Natural killer cell (primary cell): Measurements from ENCODE around the gene TBX5. TPM values are rescaled to one million over a fixed set of nuclear protein-coding genes. Genes with fewer than 3 reads are reported as not detected.

Experiments used
- ATAC-seq, 3 donors: fragments of 150-1000 bp in 2 of 3; fragments of 200-7000 bp in 1 of 3; cut with Tn5 transposase; 1 replicate in 1 of 3; 2 replicates in 2 of 3; pipeline ENCODE4 v1.10.0; 2021; ENCODE audit warnings: mild to moderate bottlenecking in 2 of 3, moderate library complexity in 2 of 3
- DNase-seq, 2 donors: peaks; one replicate each; pipeline versions ENCODE4 v3.0.0 to v3.0.0-alpha.2; 2013 to 2021; ENCODE audit warnings: mixed read lengths in 1 of 2
- H3K27ac ChIP-seq: one replicate; pipeline ENCODE4 v1.5.1; 2013; ENCODE audit warnings: mild to moderate bottlenecking, low read length
- H3K27me3 ChIP-seq: one replicate; pipeline ENCODE4 v1.6.1; 2013; ENCODE audit warnings: low read length; ENCODE audit not compliant: control insufficient read depth, insufficient read depth
- H3K36me3 ChIP-seq: one replicate; pipeline ENCODE4 v1.6.1; 2013; ENCODE audit warnings: low read length; ENCODE audit not compliant: control insufficient read depth, insufficient read depth
- H3K4me1 ChIP-seq: one replicate; pipeline ENCODE4 v1.6.1; 2013; ENCODE audit warnings: low read length; ENCODE audit not compliant: control insufficient read depth, insufficient read depth
- H3K4me3 ChIP-seq: one replicate; pipeline ENCODE4 v1.5.1; 2013; ENCODE audit warnings: low read length
- H3K9me3 ChIP-seq: one replicate; pipeline ENCODE4 v1.6.1; 2013; ENCODE audit warnings: low read length; ENCODE audit not compliant: control insufficient read depth, insufficient read depth
- H3K27ac Mint-ChIP-seq, 2 donors: one replicate each; pipeline ENCODE4 v1.8.0; 2022; ENCODE audit warnings: mild to moderate bottlenecking in 2 of 2, mixed read lengths in 2 of 2, moderate library complexity in 1 of 2
- H3K27me3 Mint-ChIP-seq, 2 donors: one replicate each; pipeline ENCODE4 v1.8.0; 2022; ENCODE audit warnings: low read depth in 2 of 2, mixed read lengths in 2 of 2
- H3K36me3 Mint-ChIP-seq: one replicate; pipeline ENCODE4 v1.8.0; 2022; ENCODE audit warnings: mixed read lengths
- H3K4me1 Mint-ChIP-seq, 2 donors: one replicate each; pipeline ENCODE4 v1.8.0; 2022; ENCODE audit warnings: mixed read lengths in 2 of 2
- H3K4me3 Mint-ChIP-seq: one replicate; pipeline ENCODE4 v1.8.0; 2022; ENCODE audit warnings: mild to moderate bottlenecking, moderate library complexity, mixed read lengths
- H3K9me3 Mint-ChIP-seq, 2 donors: one replicate each; pipeline ENCODE4 v1.8.0; 2022; ENCODE audit warnings: mixed read lengths in 2 of 2
- CTCF ChIP-seq: fragments of 200-600 bp; IDR thresholded peaks from one replicate; pipeline ENCODE4 v1.8.0; 2022; ENCODE audit warnings: antibody characterized with exemption
- WGBS: methylation state at CpG from one replicate; pipeline ENCODE4 v1.1.7; 2013; ENCODE audit warnings: missing lambda C conversion rate; ENCODE audit not compliant: insufficient coverage; 5-methylcytosine and 5-hydroxymethylcytosine counted together
- intact Hi-C: fragments of 100-400 bp; cut with micrococcal nuclease; formaldehyde crosslinking; loops from one replicate; pipeline ENCODE4 v1.14.2; 2022
- total RNA-seq, 4 donors: library from RNA; stranded (reverse); fragments of 120-200 nt in 1 of 4; gene quantifications; one replicate each; pipeline versions ENCODE4 v1.2.3 to v1.2.4, GENCODE V29; 2013 to 2022

The TBX5 gene
- total RNA-seq, 3 donors from 2014 or later (not counting 1 experiment from before 2014, with no cell fraction given): not detected

GRCh38 chr12:114396869-114397719, 8.8 kb downstream of the TBX5 start:
- no peak for DNase-seq
- Mint-ChIP-seq H3K4me3 (no peak overlapping the region), H3K4me1 (no peaks in the 10 kb centered on the region), H3K27me3 (peaks cover 66 to 67% of the 10 kb centered on the region in 2 donors), H3K36me3 (no peaks in the 10 kb centered on the region), H3K9me3 (peaks cover 0 to 2% of the 10 kb centered on the region in 2 donors), H3K27ac (no peak overlapping the region)
- H3K27ac ChIP-seq: no peak overlapping the region
- intact Hi-C loops: no loop called here
- no peak for ATAC-seq
- H3K27me3 ChIP-seq: peaks cover 40% of the 10 kb centered on the region
- H3K4me1 ChIP-seq: no peaks in the 10 kb centered on the region
- no peak for TF ChIP-seq CTCF
- WGBS: 5% methylated on average over 19 of the region's 19 CpGs
- no peak overlapping the region for H3K4me3 ChIP-seq
- no peaks in the 10 kb centered on the region for H3K36me3 ChIP-seq
- H3K9me3 ChIP-seq: no peaks in the 10 kb centered on the region

- Mint-ChIP-seq H3K27ac (no peak overlapping the region), H3K36me3 (no peaks in the 10 kb centered on the region), H3K27me3 (peaks cover 59 to 66% of the 10 kb centered on the region in 2 donors), H3K4me1 (no peaks in the 10 kb centered on the region), H3K9me3 (peaks cover 0 to 2% of the 10 kb centered on the region in 2 donors), H3K4me3 (no peak overlapping the region)
- H3K4me3 ChIP-seq: no peak overlapping the region
- DNase-seq: no peak
- no peak overlapping the region for H3K27ac ChIP-seq
- no peaks in the 10 kb centered on the region for H3K36me3 ChIP-seq
- H3K27me3 ChIP-seq: peaks cover 37% of the 10 kb centered on the region
- no peak for TF ChIP-seq CTCF
- no peak for ATAC-seq
- intact Hi-C loops: no loop called here
- WGBS: 7% methylated on average over 50 of the region's 50 CpGs
- no peaks in the 10 kb centered on the region for H3K4me1 ChIP-seq
- H3K9me3 ChIP-seq: no peaks in the 10 kb centered on the region
These were observed 9.6 kb downstream of the TBX5 start for GRCh38 chr12:114396153-114396868.

GRCh38 chr12:114395755-114396152, 10.2 kb downstream of the TBX5 start:
- no peaks in the 10 kb centered on the region for H3K4me1 Mint-ChIP-seq
- no peak overlapping the region for H3K4me3 ChIP-seq
- no peak overlapping the region for H3K27ac ChIP-seq
- no peak overlapping the region for H3K4me3 Mint-ChIP-seq
- TF ChIP-seq CTCF: no peak
- no peak for DNase-seq
- H3K27ac Mint-ChIP-seq: no peak overlapping the region
- H3K27me3 Mint-ChIP-seq: peaks cover 57 to 65% of the 10 kb centered on the region in 2 donors
- ATAC-seq: no peak
- H3K27me3 ChIP-seq: peaks cover 37% of the 10 kb centered on the region
- H3K36me3 ChIP-seq: no peaks in the 10 kb centered on the region
- intact Hi-C loops: no loop called here
- WGBS: 4% methylated on average over 17 of the region's 17 CpGs
- H3K9me3 Mint-ChIP-seq: peaks cover 0 to 2% of the 10 kb centered on the region in 2 donors
- H3K4me1 ChIP-seq: no peaks in the 10 kb centered on the region
- H3K36me3 Mint-ChIP-seq: no peaks in the 10 kb centered on the region
- no peaks in the 10 kb centered on the region for H3K9me3 ChIP-seq
